Measurements from ENCODE around the gene HAPSTR1. TPM values are rescaled to one million over a fixed set of nuclear protein-coding genes. Genes with fewer than 3 reads are reported as not detected.

The HAPSTR1 gene
- total RNA-seq, 1 experiment from 2014 or later, result 49.9 TPM

- TF ChIP-seq REST (IDR thresholded peaks at IDR 0.05; ENCODE audit: insufficient read depth in 1 of 2, low read depth in 2 of 2, low read length in 1 of 2), result no peak
- TF ChIP-seq CTCF (IDR thresholded peaks at IDR 0.05), result no peak
- no peak for TF ChIP-seq TCF7L2 (IDR thresholded peaks at IDR 0.05; ENCODE audit: low read depth, low read length)
- TF ChIP-seq SIN3A (IDR thresholded peaks at IDR 0.05; ENCODE audit: borderline replicate concordance, insufficient read depth, low read depth, low read length), result no peak
- TF ChIP-seq POLR2AphosphoS5 (IDR thresholded peaks at IDR 0.05; ENCODE audit: low read depth, low read length), result no peak
- Histone ChIP-seq H3K27ac (ENCODE audit: low read length) (peak overlapping the region; percentile 70; the same call in 1 of the 2 replicates), H3K4me1 (ENCODE audit: control insufficient read depth, insufficient read depth, low read length) (peaks cover 32% of the 10 kb centered on the region), H3K9me3 (ENCODE audit: control insufficient read depth, insufficient read depth, low read depth, low read length) (no peaks in the 10 kb centered on the region), H3K27me3 (ENCODE audit: control insufficient read depth, insufficient read depth, low read length) (no peaks in the 10 kb centered on the region), H3K4me3 (ENCODE audit: low read depth in 2 of 2, low read length in 2 of 2) (no peak overlapping the region), H3K36me3 (ENCODE audit: control insufficient read depth, insufficient read depth, low read length) (no peaks in the 10 kb centered on the region)
- in situ Hi-C loops (cut with HindIII; ENCODE audit: low pct_unique_long_range_greater_than_20kb, low sequenced_read_pairs), result no loop called here
- no TSS peak for BruUV-seq (replicated peaks)
- ChIA-PET POLR2A (no interaction called here), CTCF (interaction anchor here (0.6 kb wide), 1 partner anchor 64 kb away, joined by 5 read pairs; no protein-coding TSS in a partner anchor)
- intact Hi-C loops (cut with micrococcal nuclease; ENCODE audit: unreplicated experiment), result no loop called here
- ATAC-seq (no peak), DNase-seq (ENCODE audit: low read depth, low spot score) (no peak)
These were observed 18.6 kb upstream of the HAPSTR1 start for GRCh38 chr16:9072806-9073341.

- Histone ChIP-seq H3K4me1 (ENCODE audit: control insufficient read depth, insufficient read depth, low read length) (peaks cover 32% of the 10 kb centered on the region), H3K9me3 (ENCODE audit: control insufficient read depth, insufficient read depth, low read depth, low read length) (peaks cover 5% of the 10 kb centered on the region; the same call in 1 of the 2 replicates), H3K27me3 (ENCODE audit: control insufficient read depth, insufficient read depth, low read length) (no peaks in the 10 kb centered on the region), H3K36me3 (ENCODE audit: control insufficient read depth, insufficient read depth, low read length) (no peaks in the 10 kb centered on the region), H3K27ac (ENCODE audit: low read length) (peak overlapping the region; percentile 13), H3K4me3 (ENCODE audit: low read depth in 2 of 2, low read length in 2 of 2) (no peak overlapping the region)
- ChIA-PET POLR2A (no interaction called here), CTCF (interaction anchor here (0.6 kb wide), 1 partner anchor 86 kb away, joined by 4 read pairs; no protein-coding TSS in a partner anchor)
- peak; percentile 39 for ATAC-seq
- DNase-seq (ENCODE audit: low read depth, low spot score), result no peak
- intact Hi-C loops (cut with micrococcal nuclease; ENCODE audit: unreplicated experiment) (no loop called here), in situ Hi-C loops (cut with HindIII; ENCODE audit: low pct_unique_long_range_greater_than_20kb, low sequenced_read_pairs) (no loop called here)
- TF ChIP-seq CTCF (IDR thresholded peaks at IDR 0.05) (no peak), POLR2AphosphoS5 (IDR thresholded peaks at IDR 0.05; ENCODE audit: low read depth, low read length) (no peak), TCF7L2 (IDR thresholded peaks at IDR 0.05; ENCODE audit: low read depth, low read length) (no peak), REST (IDR thresholded peaks at IDR 0.05; ENCODE audit: insufficient read depth in 1 of 2, low read depth in 2 of 2, low read length in 1 of 2) (no peak), SIN3A (IDR thresholded peaks at IDR 0.05; ENCODE audit: borderline replicate concordance, insufficient read depth, low read depth, low read length) (no peak)
- no TSS peak for BruUV-seq (replicated peaks)
These were observed 16.0 kb upstream of the HAPSTR1 start for GRCh38 chr16:9075299-9076071.

All from Panc1 (cell line).